T1000 (cell line): ENCODE data around the gene SRP72.

Experiments
- DNase-seq: peaks from one replicate; lab custom pipeline; 2025; ENCODE audit warnings: mixed read lengths; lab: John Stamatoyannopoulos, UW

SRP72 gene

DNA sequence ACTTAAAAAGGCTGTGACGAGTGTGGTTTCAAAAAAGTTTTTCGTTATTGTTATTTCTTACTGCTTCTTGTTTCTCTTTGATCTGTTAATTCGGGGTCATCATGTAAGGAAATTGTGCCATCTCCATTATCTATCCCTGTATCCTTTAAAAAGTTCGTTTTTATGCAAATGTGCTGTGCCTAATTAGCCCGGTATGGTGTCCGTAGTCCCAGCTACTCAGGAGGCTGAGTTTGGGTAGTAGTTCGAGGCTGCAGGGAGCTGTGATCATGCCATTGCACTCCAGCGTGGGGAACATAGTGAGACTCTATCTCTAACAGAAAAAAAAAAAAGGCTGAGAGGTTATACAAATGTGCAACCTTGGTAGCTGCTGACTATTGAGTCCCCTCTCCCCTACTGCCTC, 83.2 kb downstream of the SRP72 start:
- DNase-seq = no peak

DNA sequence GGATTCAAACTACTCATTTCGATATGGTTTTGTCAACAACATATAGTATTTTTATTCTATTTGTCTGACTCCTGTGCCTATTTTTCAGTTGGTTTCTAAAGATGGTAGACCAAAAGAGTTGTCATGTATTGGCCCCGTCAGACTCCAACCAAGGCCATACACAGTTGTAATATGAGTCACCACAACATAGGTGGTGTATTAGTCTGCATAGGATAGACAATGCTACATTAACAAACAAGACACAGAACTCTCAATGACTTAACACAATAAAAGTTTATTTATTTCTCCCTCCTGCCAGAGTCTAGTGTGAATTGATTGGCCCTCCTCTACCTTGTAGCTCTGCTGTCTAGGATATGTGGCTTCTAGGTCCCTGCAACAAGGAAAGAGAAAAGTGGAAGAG, 84.1 kb downstream of the SRP72 start:
- DNase-seq = no peak

DNA sequence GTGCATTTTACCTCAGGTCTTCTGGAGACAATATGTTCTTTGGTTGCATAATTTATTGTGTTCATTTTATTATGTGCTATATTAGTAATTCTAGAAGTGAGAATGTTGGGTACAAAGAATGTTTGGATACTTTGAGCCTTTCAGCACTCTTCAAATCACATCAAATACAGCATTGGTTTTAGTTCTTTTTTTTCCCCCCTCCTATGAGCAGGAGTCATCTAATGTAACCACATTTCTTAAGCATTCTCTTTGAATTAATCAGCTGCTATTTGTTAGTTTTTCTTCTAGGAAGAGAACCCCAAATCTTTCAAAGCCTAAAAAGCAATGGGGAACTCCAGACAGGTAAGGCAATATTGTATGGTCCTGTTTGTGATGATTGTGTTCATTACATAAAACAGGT, 84.9 kb downstream of the SRP72 start:
- no peak for DNase-seq
